Activated CD4-positive, alpha-beta T cell treated with anti-CD3 and anti-CD28 coated beads, Interleukin-2, amount 50 U/mL, for 1 hour (primary cell): ENCODE data around the gene CAMK1D.

Source experiments
- DNase-seq: peaks from one replicate; pipeline ENCODE4 v3.0.0-alpha.2; 2020

Gene CAMK1D

GRCh38 chr10:12377658-12378290 is 28.4 kb downstream of the CAMK1D start:
- no peak for DNase-seq

GRCh38 chr10:12380999-12381398 is 31.7 kb downstream of the CAMK1D start:
- no peak for DNase-seq

- DNase-seq, result no peak
Measured at GRCh38 chr10:12381536-12382156, 32.3 kb downstream of the CAMK1D start.

- DNase-seq, result no peak
Measured at GRCh38 chr10:12382157-12382548, 32.8 kb downstream of the CAMK1D start.

GRCh38 chr10:12382956-12383531 is 33.7 kb downstream of the CAMK1D start:
- DNase-seq, result no peak

GRCh38 chr10:12384906-12385305 is 35.6 kb downstream of the CAMK1D start:
- DNase-seq, result no peak

GRCh38 chr10:12387561-12388210 is 38.3 kb downstream of the CAMK1D start:
- DNase-seq, result no peak

- DNase-seq, result no peak
Measured at GRCh38 chr10:12388671-12389070, 39.3 kb downstream of the CAMK1D start.

- no peak for DNase-seq
Measured at GRCh38 chr10:12389154-12389734, 39.9 kb downstream of the CAMK1D start.

GRCh38 chr10:12390733-12391132 is 41.4 kb downstream of the CAMK1D start:
- DNase-seq, result no peak

GRCh38 chr10:12391206-12391605 is 41.9 kb downstream of the CAMK1D start:
- no peak for DNase-seq

- no peak for DNase-seq
Measured at GRCh38 chr10:12393831-12394230, 44.5 kb downstream of the CAMK1D start.

GRCh38 chr10:12394241-12395033 is 45.1 kb downstream of the CAMK1D start:
- DNase-seq, result no peak

- no peak for DNase-seq
Measured at GRCh38 chr10:12396093-12396492, 46.7 kb downstream of the CAMK1D start.

- no peak for DNase-seq
Measured at GRCh38 chr10:12396567-12396966, 47.2 kb downstream of the CAMK1D start.

GRCh38 chr10:12397147-12397896 is 48.0 kb downstream of the CAMK1D start:
- DNase-seq, result no peak

GRCh38 chr10:12397941-12398340 is 48.6 kb downstream of the CAMK1D start:
- DNase-seq, result no peak

GRCh38 chr10:12400266-12400931 is 51.1 kb downstream of the CAMK1D start:
- DNase-seq, result no peak

GRCh38 chr10:12401466-12401865 is 52.1 kb downstream of the CAMK1D start:
- DNase-seq, result no peak

GRCh38 chr10:12403119-12403518 is 53.8 kb downstream of the CAMK1D start:
- DNase-seq, result no peak
